Measurements from ENCODE around the gene OTULINL. TPM values are rescaled to one million over a fixed set of nuclear protein-coding genes. Genes with fewer than 3 reads are reported as not detected.

The OTULINL gene
- total and polyA plus RNA-seq, 2 of the 8 experiments (the other 6 are each of a cell fraction or from before 2014, with no cell fraction given): 3.1 to 8.3 TPM

- Histone ChIP-seq H3K4me2 (ENCODE audit: insufficient read depth in 1 of 2, low read depth in 2 of 2, low read length in 2 of 2) (no peak overlapping the region), H2BK15ac (ENCODE audit: low read length) (no peak overlapping the region), H2BK5ac (ENCODE audit: low read depth, low read length) (no peak overlapping the region), H4K5ac (ENCODE audit: insufficient read length, low read depth, low read length) (no peak overlapping the region), H2BK120ac (replicated peaks; ENCODE audit: low read depth, low read length) (no peak overlapping the region), H3K4me3 (ENCODE audit: extremely low read depth in 1 of 4, insufficient read depth in 2 of 4, low read depth in 3 of 4, low read length in 4 of 4) (no peak overlapping the region), H3K9me3 (ENCODE audit: insufficient read depth in 2 of 2, low read depth in 1 of 2, low read length in 1 of 2) (no peaks in the 10 kb centered on the region), H2AFZ (ENCODE audit: low read length) (no peak overlapping the region), H3K4me1 (replicated peaks in 1 of 4; ENCODE audit: control insufficient read depth in 3 of 4, insufficient read depth in 4 of 4, low read length in 3 of 4) (no peaks in the 10 kb centered on the region), H4K20me1 (replicated peaks in 1 of 2; ENCODE audit: control insufficient read depth in 1 of 2, insufficient read depth in 2 of 2, low read length in 2 of 2) (no peaks in the 10 kb centered on the region), H4K91ac (replicated peaks; ENCODE audit: insufficient read length, low read length) (no peak overlapping the region), H3K14ac (ENCODE audit: insufficient read length) (no peak overlapping the region), H3K36me3 (ENCODE audit: control insufficient read depth in 2 of 4, insufficient read depth in 4 of 4, low read length in 3 of 4) (no peaks in the 10 kb centered on the region), H3K56ac (replicated peaks; ENCODE audit: insufficient read length, low read depth, low read length) (no peak overlapping the region), H3K18ac (ENCODE audit: extremely low read depth, low read length) (no peak overlapping the region), H2BK12ac (ENCODE audit: low read depth, low read length) (no peak overlapping the region), H4K8ac (ENCODE audit: extremely low read depth, insufficient read depth, low read length) (no peak overlapping the region), H3K79me1 (ENCODE audit: low read depth, low read length) (no peaks in the 10 kb centered on the region), H2BK20ac (ENCODE audit: low read length) (no peak overlapping the region), H3K4ac (replicated peaks; ENCODE audit: insufficient read length, low read depth, low read length) (no peak overlapping the region), H3K9ac (replicated peaks in 1 of 4; ENCODE audit: extremely low read depth in 1 of 4, low read depth in 3 of 4, low read length in 3 of 4) (no peak overlapping the region), H3K23ac (ENCODE audit: insufficient read length) (no peak overlapping the region), H3K79me2 (ENCODE audit: control insufficient read depth in 1 of 2, insufficient read depth in 2 of 2, low read length in 2 of 2) (no peaks in the 10 kb centered on the region), H3K27ac (ENCODE audit: low read depth, low read length) (no peak overlapping the region), H3K23me2 (ENCODE audit: low read depth, low read length) (no peaks in the 10 kb centered on the region), H2AK5ac (ENCODE audit: low read depth, low read length) (no peak overlapping the region), H3K27me3 (replicated peaks in 1 of 4; ENCODE audit: control insufficient read depth in 3 of 4, extremely low read depth in 1 of 4, insufficient read depth in 3 of 4, low read length in 3 of 4) (no peaks in the 10 kb centered on the region)
- CTCF ChIA-PET (ENCODE audit: partially characterized antibody): no interaction called here
- 91% methylated on average over 1 of the region's 1 CpG; no CpG with 5 or more reads in 1 of the 2 experiments for WGBS, 2 experiments (ENCODE audit: extremely low coverage in 1 of 2, insufficient coverage in 1 of 2, insufficient read length in 1 of 2, insufficient replicate concordance in 2 of 2, low coverage in 1 of 2, low lambda C conversion rate in 2 of 2, missing lambda C conversion rate in 1 of 2)
- TF ChIP-seq NANOG (IDR thresholded peaks at IDR 0.05; ENCODE audit: insufficient read depth, low read depth, low read length, poor library complexity, severe bottlenecking): no peak
- TF ChIP-seq RBBP5 (IDR thresholded peaks at IDR 0.05; ENCODE audit: borderline replicate concordance, low read depth, low read length): no peak
- no peak for TF ChIP-seq EGR1 (IDR thresholded peaks at IDR 0.05; ENCODE audit: borderline replicate concordance, low read depth, low read length)
- no peak for TF ChIP-seq CEBPB (IDR thresholded peaks at IDR 0.05; ENCODE audit: low read depth, low read length)
- no peak for TF ChIP-seq E2F6 (IDR thresholded peaks at IDR 0.05)
- no peak for TF ChIP-seq CBX8 (IDR thresholded peaks at IDR 0.05; ENCODE audit: borderline replicate concordance, low read depth, low read length)
- TF ChIP-seq BACH1 (IDR thresholded peaks at IDR 0.05; ENCODE audit: low read length): no peak
- TF ChIP-seq JUN (IDR thresholded peaks at IDR 0.05; ENCODE audit: low read depth, low read length): no peak
- DNase-seq (ENCODE audit: low read depth in 1 of 2, low spot score in 2 of 2) (no peak), FAIRE-seq (no peak)
- POLR2A ChIA-PET (ENCODE audit: partially characterized antibody): no interaction called here
Measured at GRCh38 chr5:14545862-14546261, 35.7 kb upstream of the OTULINL start.

All from H1 (cell line).